Liver (tissue), 9 donors: ENCODE data around the gene NCOA3. TPM values are rescaled to one million over a fixed set of nuclear protein-coding genes. Genes with fewer than 3 reads are reported as not detected.

Experiments used
- DNase-seq: peaks from one replicate; pipeline ENCODE4 v3.0.0-alpha.2; 2017; ENCODE audit warnings: low spot score
- H3K27ac ChIP-seq, 2 donors: one replicate each; pipeline ENCODE4 v1.7.0; 2013; ENCODE audit warnings: inconsistent platforms in 2 of 2, low read length in 2 of 2, control low read depth in 1 of 2, low read depth in 1 of 2, mild to moderate bottlenecking in 1 of 2
- H3K27me3 ChIP-seq, 4 donors: one replicate each; pipeline versions ENCODE4 v1.6.1 to v1.7.0; 2013; ENCODE audit warnings: low read length in 3 of 4, inconsistent platforms in 1 of 4, mild to moderate bottlenecking in 1 of 4, moderate library complexity in 1 of 4; ENCODE audit not compliant: control insufficient read depth in 4 of 4, insufficient read depth in 4 of 4
- H3K36me3 ChIP-seq, 4 donors: one replicate each; pipeline versions ENCODE4 v1.6.1 to v1.7.0; 2013; ENCODE audit warnings: low read length in 3 of 4, mild to moderate bottlenecking in 3 of 4, low read depth in 1 of 4, moderate library complexity in 1 of 4; ENCODE audit not compliant: control insufficient read depth in 4 of 4, insufficient read depth in 3 of 4
- H3K4me1 ChIP-seq, 4 donors: one replicate each; pipeline versions ENCODE4 v1.6.1 to v1.7.0; 2013; ENCODE audit warnings: low read length in 3 of 4, mild to moderate bottlenecking in 3 of 4, moderate library complexity in 1 of 4; ENCODE audit not compliant: control insufficient read depth in 4 of 4, insufficient read depth in 4 of 4
- H3K4me3 ChIP-seq, 3 donors: one replicate each; pipeline versions ENCODE4 v1.6.1 to v1.7.0; 2013; ENCODE audit warnings: low read length in 3 of 3, control low read depth in 1 of 3, low read depth in 1 of 3, mild to moderate bottlenecking in 1 of 3
- H3K9ac ChIP-seq, 2 donors: one replicate each; pipeline ENCODE4 v1.7.0; 2013; ENCODE audit warnings: low read length in 2 of 2, mild to moderate bottlenecking in 2 of 2, moderate library complexity in 2 of 2, control low read depth in 1 of 2, low read depth in 1 of 2
- H3K9me3 ChIP-seq, 4 donors: one replicate each; pipeline versions ENCODE4 v1.6.1 to v1.7.0; 2013; ENCODE audit warnings: low read length in 3 of 4; ENCODE audit not compliant: control insufficient read depth in 4 of 4
- EGR1 ChIP-seq, 2 donors: IDR thresholded peaks; 2 replicates each; pipeline ENCODE4 v1.6.1; 2016 to 2018; ENCODE audit warnings: antibody characterized with exemption in 2 of 2, low read depth in 2 of 2
- FOXA1 ChIP-seq: IDR thresholded peaks from 2 replicates; pipeline ENCODE4 v1.6.1; 2016; ENCODE audit warnings: antibody characterized with exemption
- GABPA ChIP-seq, 2 donors: IDR thresholded peaks in 1 of 2; conservative IDR thresholded peaks in 1 of 2; 2 replicates each; pipeline ENCODE4 v1.6.1; 2016; ENCODE audit warnings: antibody characterized with exemption in 2 of 2, mild to moderate bottlenecking in 1 of 2, moderate library complexity in 1 of 2
- HNF4A ChIP-seq, 2 donors: conservative IDR thresholded peaks; 2 replicates each; pipeline ENCODE4 v1.6.1; 2016; ENCODE audit warnings: antibody characterized with exemption in 2 of 2, mild to moderate bottlenecking in 2 of 2
- HNF4G ChIP-seq: IDR thresholded peaks from 2 replicates; pipeline ENCODE4 v1.6.1; 2016; ENCODE audit warnings: antibody characterized with exemption
- JUND ChIP-seq, 2 donors: IDR thresholded peaks; 2 replicates each; pipeline ENCODE4 v1.6.1; 2016; ENCODE audit warnings: antibody characterized with exemption in 2 of 2
- RAD21 ChIP-seq, 2 donors: IDR thresholded peaks; 2 replicates each; pipeline ENCODE4 v1.6.1; 2016; ENCODE audit warnings: antibody characterized with exemption in 2 of 2, mild to moderate bottlenecking in 2 of 2
- RXRA ChIP-seq, 2 donors: IDR thresholded peaks; 2 replicates each; pipeline ENCODE4 v1.6.1; 2017 to 2018; ENCODE audit warnings: antibody characterized with exemption in 2 of 2, mild to moderate bottlenecking in 1 of 2
- TAF1 ChIP-seq: conservative IDR thresholded peaks from 2 replicates; pipeline ENCODE4 v1.6.1; 2016; ENCODE audit warnings: antibody characterized with exemption, mild to moderate bottlenecking
- YY1 ChIP-seq: IDR thresholded peaks from 2 replicates; pipeline ENCODE4 v1.6.1; 2016; ENCODE audit warnings: antibody characterized with exemption, mild to moderate bottlenecking
- WGBS: extraction: QIAGEN DNeasy Blood & Tissue Kit; methylation state at CpG from one replicate; pipeline ENCODE4 v1.1.7; 2013; 5-methylcytosine and 5-hydroxymethylcytosine counted together
- polyA plus RNA-seq, 2 donors: library from polyadenylated mRNA; stranded (reverse) in 1 of 2; unstranded in 1 of 2; fragments of 200-250 nt in 1 of 2; fragments of >200 nt in 1 of 2; fragmentation: Nextera tagmentation in 1 of 2; extraction: Ambion mirVana in 1 of 2; gene quantifications; one replicate each; pipeline versions ENCODE4 v1.2.1 to v1.2.3, GENCODE V29; 2013 to 2015
- total RNA-seq, 2 donors: library from RNA; depleted of rRNA; stranded (reverse); fragments of >200 nt; gene quantifications; one replicate each; pipeline ENCODE4 v1.2.3, GENCODE V29; 2014
- TF ChIP-seq, protein P1 (sequence below): IDR thresholded peaks from 2 replicates; pipeline ENCODE4 v1.6.1; 2016; ENCODE audit warnings: antibody characterized with exemption
- TF ChIP-seq, protein P2 (sequence below): IDR thresholded peaks from 2 replicates; pipeline ENCODE4 v1.6.1; 2016; ENCODE audit warnings: antibody characterized with exemption, mild to moderate bottlenecking
- TF ChIP-seq, protein P3 (sequence below): fragments of 150-350 bp; IDR thresholded peaks from 2 replicates; pipeline ENCODE4 v1.5.1; 2017; ENCODE audit warnings: improper control_type of control experiment, low read depth, low read length; ENCODE audit not compliant: missing input control
- TF ChIP-seq, protein P4 (sequence below): IDR thresholded peaks from 2 replicates; pipeline ENCODE4 v1.6.1; 2016; ENCODE audit warnings: antibody characterized with exemption
- TF ChIP-seq, protein P5 (sequence below): IDR thresholded peaks from 2 replicates; pipeline ENCODE4 v1.6.1; 2016; ENCODE audit warnings: antibody characterized with exemption
- donor health status: healthy.
- donor health status: healthy.
- donor health status: healthy.
- donor health status: healthy.
- donor health status: healthy.

NCOA3 gene
- total and polyA plus RNA-seq, 4 donors: 3.8 to 18.2 (median 8.9) TPM

DNA sequence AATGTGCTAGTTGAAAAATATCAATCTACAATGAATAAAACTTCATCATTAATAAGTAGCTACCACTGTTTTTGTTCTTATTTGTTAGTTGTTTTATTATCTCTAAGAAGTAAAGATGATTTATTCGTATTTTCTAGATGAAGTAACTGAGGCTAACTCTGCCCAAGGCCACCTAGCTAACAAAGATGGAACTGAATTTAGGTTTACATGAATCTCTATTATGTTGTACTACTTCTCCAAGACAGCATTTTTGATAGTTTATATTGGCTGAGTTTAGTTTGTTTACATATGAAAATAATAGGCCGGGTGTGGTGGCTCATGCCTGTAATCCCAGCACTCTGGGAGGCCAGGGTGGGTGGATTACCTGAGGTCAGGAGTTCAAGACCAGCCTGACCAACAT lies 121.5 kb downstream of the NCOA3 start:
- Histone ChIP-seq H3K9me3 (no peaks in the 10 kb centered on the region), H3K4me1 (no peaks in the 10 kb centered on the region), H3K36me3 (peaks cover 2 to 17% (median 9%) of the 10 kb centered on the region in 4 donors), H3K27me3 (no peaks in the 10 kb centered on the region), H3K9ac (no peak overlapping the region), H3K4me3 (no peak overlapping the region), H3K27ac (no peak overlapping the region)
- TF ChIP-seq HNF4A (conservative IDR thresholded peaks at IDR 0.05): no peak
- no peak for TF ChIP-seq JUND (IDR thresholded peaks at IDR 0.05)
- TF ChIP-seq, protein P1, sequence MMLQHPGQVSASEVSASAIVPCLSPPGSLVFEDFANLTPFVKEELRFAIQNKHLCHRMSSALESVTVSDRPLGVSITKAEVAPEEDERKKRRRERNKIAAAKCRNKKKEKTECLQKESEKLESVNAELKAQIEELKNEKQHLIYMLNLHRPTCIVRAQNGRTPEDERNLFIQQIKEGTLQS: no peak
- DNase-seq: no peak
- WGBS: 66% methylated on average over 2 of the region's 2 CpGs

DNA sequence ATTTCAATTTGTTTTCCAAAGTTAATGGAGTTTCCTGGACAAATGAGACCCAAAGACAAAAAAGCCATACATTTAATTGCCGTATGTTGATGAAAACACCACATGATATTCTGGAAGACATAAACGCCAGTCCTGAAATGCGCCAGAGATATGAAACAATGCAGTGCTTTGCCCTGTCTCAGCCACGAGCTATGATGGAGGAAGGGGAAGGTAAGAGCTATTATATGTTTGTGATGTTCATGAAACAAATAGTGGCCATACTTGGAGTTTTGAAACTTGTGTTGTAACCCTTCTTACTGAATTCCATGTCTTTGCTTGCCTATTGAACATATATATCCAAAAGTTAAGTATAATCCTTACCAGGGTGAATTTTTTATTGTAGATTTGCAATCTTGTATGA lies 125.9 kb downstream of the NCOA3 start:
- H3K27me3 ChIP-seq: no peaks in the 10 kb centered on the region
- peaks cover 0 to 20% (median 13%) of the 10 kb centered on the region in 4 donors for H3K36me3 ChIP-seq
- WGBS: 95% methylated on average over 4 of the region's 4 CpGs
- no peak for DNase-seq
- no peak overlapping the region for H3K9ac ChIP-seq
- H3K9me3 ChIP-seq: no peaks in the 10 kb centered on the region
- no peaks in the 10 kb centered on the region for H3K4me1 ChIP-seq
- no peak overlapping the region for H3K27ac ChIP-seq
- H3K4me3 ChIP-seq: no peak overlapping the region
- TF ChIP-seq FOXA1: no peak

DNA sequence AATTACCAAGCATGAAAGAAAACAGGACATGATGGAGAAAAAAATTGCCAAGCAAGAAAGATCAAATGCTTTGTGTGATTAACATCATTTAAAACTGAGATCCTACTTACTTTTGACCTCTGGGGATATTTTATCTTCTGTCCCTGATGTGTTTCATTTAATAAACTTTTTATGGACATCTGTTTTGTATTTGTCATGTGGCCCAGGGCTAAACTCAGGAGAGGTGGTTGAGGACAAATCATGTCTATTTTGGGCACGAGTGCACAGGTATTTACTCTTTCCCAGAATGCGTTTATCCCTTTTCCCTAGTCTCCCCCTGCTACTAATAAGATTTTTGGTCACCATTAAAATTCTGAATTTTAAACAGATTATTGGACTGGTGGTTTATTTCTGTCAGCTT lies 128.2 kb downstream of the NCOA3 start:
- no peak overlapping the region for H3K27ac ChIP-seq
- TF ChIP-seq YY1: no peak
- no peak for TF ChIP-seq HNF4A (conservative IDR thresholded peaks at IDR 0.05)
- no peak for TF ChIP-seq EGR1 (IDR thresholded peaks at IDR 0.05; ENCODE audit: low read depth in 2 of 2)
- TF ChIP-seq, protein P2, sequence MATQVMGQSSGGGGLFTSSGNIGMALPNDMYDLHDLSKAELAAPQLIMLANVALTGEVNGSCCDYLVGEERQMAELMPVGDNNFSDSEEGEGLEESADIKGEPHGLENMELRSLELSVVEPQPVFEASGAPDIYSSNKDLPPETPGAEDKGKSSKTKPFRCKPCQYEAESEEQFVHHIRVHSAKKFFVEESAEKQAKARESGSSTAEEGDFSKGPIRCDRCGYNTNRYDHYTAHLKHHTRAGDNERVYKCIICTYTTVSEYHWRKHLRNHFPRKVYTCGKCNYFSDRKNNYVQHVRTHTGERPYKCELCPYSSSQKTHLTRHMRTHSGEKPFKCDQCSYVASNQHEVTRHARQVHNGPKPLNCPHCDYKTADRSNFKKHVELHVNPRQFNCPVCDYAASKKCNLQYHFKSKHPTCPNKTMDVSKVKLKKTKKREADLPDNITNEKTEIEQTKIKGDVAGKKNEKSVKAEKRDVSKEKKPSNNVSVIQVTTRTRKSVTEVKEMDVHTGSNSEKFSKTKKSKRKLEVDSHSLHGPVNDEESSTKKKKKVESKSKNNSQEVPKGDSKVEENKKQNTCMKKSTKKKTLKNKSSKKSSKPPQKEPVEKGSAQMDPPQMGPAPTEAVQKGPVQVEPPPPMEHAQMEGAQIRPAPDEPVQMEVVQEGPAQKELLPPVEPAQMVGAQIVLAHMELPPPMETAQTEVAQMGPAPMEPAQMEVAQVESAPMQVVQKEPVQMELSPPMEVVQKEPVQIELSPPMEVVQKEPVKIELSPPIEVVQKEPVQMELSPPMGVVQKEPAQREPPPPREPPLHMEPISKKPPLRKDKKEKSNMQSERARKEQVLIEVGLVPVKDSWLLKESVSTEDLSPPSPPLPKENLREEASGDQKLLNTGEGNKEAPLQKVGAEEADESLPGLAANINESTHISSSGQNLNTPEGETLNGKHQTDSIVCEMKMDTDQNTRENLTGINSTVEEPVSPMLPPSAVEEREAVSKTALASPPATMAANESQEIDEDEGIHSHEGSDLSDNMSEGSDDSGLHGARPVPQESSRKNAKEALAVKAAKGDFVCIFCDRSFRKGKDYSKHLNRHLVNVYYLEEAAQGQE: no peak
- TF ChIP-seq, protein P3, sequence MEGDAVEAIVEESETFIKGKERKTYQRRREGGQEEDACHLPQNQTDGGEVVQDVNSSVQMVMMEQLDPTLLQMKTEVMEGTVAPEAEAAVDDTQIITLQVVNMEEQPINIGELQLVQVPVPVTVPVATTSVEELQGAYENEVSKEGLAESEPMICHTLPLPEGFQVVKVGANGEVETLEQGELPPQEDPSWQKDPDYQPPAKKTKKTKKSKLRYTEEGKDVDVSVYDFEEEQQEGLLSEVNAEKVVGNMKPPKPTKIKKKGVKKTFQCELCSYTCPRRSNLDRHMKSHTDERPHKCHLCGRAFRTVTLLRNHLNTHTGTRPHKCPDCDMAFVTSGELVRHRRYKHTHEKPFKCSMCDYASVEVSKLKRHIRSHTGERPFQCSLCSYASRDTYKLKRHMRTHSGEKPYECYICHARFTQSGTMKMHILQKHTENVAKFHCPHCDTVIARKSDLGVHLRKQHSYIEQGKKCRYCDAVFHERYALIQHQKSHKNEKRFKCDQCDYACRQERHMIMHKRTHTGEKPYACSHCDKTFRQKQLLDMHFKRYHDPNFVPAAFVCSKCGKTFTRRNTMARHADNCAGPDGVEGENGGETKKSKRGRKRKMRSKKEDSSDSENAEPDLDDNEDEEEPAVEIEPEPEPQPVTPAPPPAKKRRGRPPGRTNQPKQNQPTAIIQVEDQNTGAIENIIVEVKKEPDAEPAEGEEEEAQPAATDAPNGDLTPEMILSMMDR: no peak
- TF ChIP-seq RXRA (IDR thresholded peaks at IDR 0.05): no peak
- TF ChIP-seq, protein P4, sequence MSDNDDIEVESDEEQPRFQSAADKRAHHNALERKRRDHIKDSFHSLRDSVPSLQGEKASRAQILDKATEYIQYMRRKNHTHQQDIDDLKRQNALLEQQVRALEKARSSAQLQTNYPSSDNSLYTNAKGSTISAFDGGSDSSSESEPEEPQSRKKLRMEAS: no peak
- TF ChIP-seq, protein P5, sequence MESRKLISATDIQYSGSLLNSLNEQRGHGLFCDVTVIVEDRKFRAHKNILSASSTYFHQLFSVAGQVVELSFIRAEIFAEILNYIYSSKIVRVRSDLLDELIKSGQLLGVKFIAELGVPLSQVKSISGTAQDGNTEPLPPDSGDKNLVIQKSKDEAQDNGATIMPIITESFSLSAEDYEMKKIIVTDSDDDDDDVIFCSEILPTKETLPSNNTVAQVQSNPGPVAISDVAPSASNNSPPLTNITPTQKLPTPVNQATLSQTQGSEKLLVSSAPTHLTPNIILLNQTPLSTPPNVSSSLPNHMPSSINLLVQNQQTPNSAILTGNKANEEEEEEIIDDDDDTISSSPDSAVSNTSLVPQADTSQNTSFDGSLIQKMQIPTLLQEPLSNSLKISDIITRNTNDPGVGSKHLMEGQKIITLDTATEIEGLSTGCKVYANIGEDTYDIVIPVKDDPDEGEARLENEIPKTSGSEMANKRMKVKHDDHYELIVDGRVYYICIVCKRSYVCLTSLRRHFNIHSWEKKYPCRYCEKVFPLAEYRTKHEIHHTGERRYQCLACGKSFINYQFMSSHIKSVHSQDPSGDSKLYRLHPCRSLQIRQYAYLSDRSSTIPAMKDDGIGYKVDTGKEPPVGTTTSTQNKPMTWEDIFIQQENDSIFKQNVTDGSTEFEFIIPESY: no peak
- TF ChIP-seq GABPA (IDR thresholded peaks at IDR 0.05 in 1 of 2, conservative IDR thresholded peaks at IDR 0.05 in 1 of 2): no peak
- TF ChIP-seq JUND (IDR thresholded peaks at IDR 0.05): no peak
- TF ChIP-seq HNF4G: no peak
- TF ChIP-seq FOXA1: no peak
- TF ChIP-seq RAD21 (IDR thresholded peaks at IDR 0.05): no peak
- TF ChIP-seq, protein P1: no peak
- no peak for TF ChIP-seq TAF1
- peaks cover 0 to 28% (median 17%) of the 10 kb centered on the region in 4 donors for H3K36me3 ChIP-seq
- no peak overlapping the region for H3K4me3 ChIP-seq
- 93% methylated on average over 2 of the region's 2 CpGs for WGBS
- H3K9ac ChIP-seq: no peak overlapping the region
- no peak for DNase-seq
- no peaks in the 10 kb centered on the region for H3K9me3 ChIP-seq
- H3K4me1 ChIP-seq: no peaks in the 10 kb centered on the region
- H3K27me3 ChIP-seq: no peaks in the 10 kb centered on the region
